RWPE2 (cell line): ENCODE measurements around the gene PRKCH.

ENCODE experiments used
- ATAC-seq: fragments of 200-7000 bp; cut with Tn5 transposase; 3 replicates; pipeline ENCODE4 v1.9.1; 2021; ENCODE audit warnings: low read depth
- DNase-seq: peaks from one replicate; pipeline ENCODE4 v3.0.0-alpha.2; 2020; ENCODE audit warnings: low spot score
- H3K27ac ChIP-seq: fragments of 450-650 bp; 2 replicates; pipeline ENCODE4 v1.5.1; 2017; ENCODE audit warnings: mild to moderate bottlenecking; ENCODE audit not compliant: poor library complexity, severe bottlenecking
- H3K27me3 ChIP-seq: fragments of 250-450 bp; sonication (Bioruptor Pico); 2 replicates; pipeline ENCODE4 v1.5.1; 2021; ENCODE audit warnings: mild to moderate bottlenecking, moderate library complexity; ENCODE audit not compliant: insufficient read depth, poor library complexity, severe bottlenecking
- H3K36me3 ChIP-seq: fragments of 250-450 bp; sonication (Bioruptor Pico); 2 replicates; pipeline ENCODE4 v1.5.1; 2020; ENCODE audit warnings: low read depth, mild to moderate bottlenecking, moderate library complexity
- H3K4me1 ChIP-seq: fragments of 250-450 bp; sonication (Bioruptor Pico); 2 replicates; pipeline ENCODE4 v1.5.1; 2021; ENCODE audit warnings: mild to moderate bottlenecking, moderate library complexity; ENCODE audit not compliant: insufficient read depth, poor library complexity, severe bottlenecking
- H3K4me3 ChIP-seq: fragments of 250-450 bp; sonication (Bioruptor Pico); 2 replicates; pipeline ENCODE4 v1.5.1; 2021; ENCODE audit warnings: mild to moderate bottlenecking, moderate library complexity; ENCODE audit not compliant: severe bottlenecking
- H3K9me3 ChIP-seq: fragments of 250-450 bp; sonication (Bioruptor Pico); 2 replicates; pipeline ENCODE4 v1.5.1; 2021; ENCODE audit warnings: mild to moderate bottlenecking, moderate library complexity; ENCODE audit not compliant: severe bottlenecking
- CTCF ChIP-seq: fragments of 450-650 bp; IDR thresholded peaks from one replicate; pipeline ENCODE4 v1.5.1; 2017; ENCODE audit warnings: mild to moderate bottlenecking, moderate library complexity; ENCODE audit not compliant: poor library complexity, severe bottlenecking

The PRKCH gene

GRCh38 chr14:61342486-61342885 is 21.1 kb downstream of the PRKCH start:
- peak overlapping the region; percentile 65 for H3K27ac ChIP-seq

GRCh38 chr14:61342932-61343331 is 21.6 kb downstream of the PRKCH start:
- H3K36me3 ChIP-seq, result no peaks in the 10 kb centered on the region
- H3K9me3 ChIP-seq, result no peaks in the 10 kb centered on the region
- no peak for TF ChIP-seq CTCF
- no peak overlapping the region for H3K4me3 ChIP-seq
- peaks cover 52% of the 10 kb centered on the region for H3K4me1 ChIP-seq
- H3K27ac ChIP-seq, result peak overlapping the region; percentile 65
- no peaks in the 10 kb centered on the region for H3K27me3 ChIP-seq
- ATAC-seq (no peak), DNase-seq (no peak)

More at GRCh38 chr14:61342486-61342885, 21.1 kb downstream of the PRKCH start:
- no peak overlapping the region for H3K4me3 ChIP-seq
- ATAC-seq (no peak), DNase-seq (no peak)
- H3K27me3 ChIP-seq, result no peaks in the 10 kb centered on the region
- no peak for TF ChIP-seq CTCF
- no peaks in the 10 kb centered on the region for H3K9me3 ChIP-seq
- H3K36me3 ChIP-seq, result no peaks in the 10 kb centered on the region
- H3K4me1 ChIP-seq, result peaks cover 54% of the 10 kb centered on the region

GRCh38 chr14:61343471-61343870 is 22.1 kb downstream of the PRKCH start:
- no peaks in the 10 kb centered on the region for H3K36me3 ChIP-seq
- peak overlapping the region; percentile 65 for H3K27ac ChIP-seq
- DNase-seq (no peak), ATAC-seq (no peak)
- no peak overlapping the region for H3K4me3 ChIP-seq
- H3K9me3 ChIP-seq, result no peaks in the 10 kb centered on the region
- no peak for TF ChIP-seq CTCF
- no peaks in the 10 kb centered on the region for H3K27me3 ChIP-seq
- peaks cover 48% of the 10 kb centered on the region for H3K4me1 ChIP-seq

GRCh38 chr14:61343991-61344405 is 22.6 kb downstream of the PRKCH start:
- H3K4me1 ChIP-seq, result peaks cover 48% of the 10 kb centered on the region
- H3K27ac ChIP-seq, result peak overlapping the region; percentile 65
- TF ChIP-seq CTCF, result no peak
- DNase-seq (no peak), ATAC-seq (no peak)
- no peak overlapping the region for H3K4me3 ChIP-seq
- H3K9me3 ChIP-seq, result no peaks in the 10 kb centered on the region
- no peaks in the 10 kb centered on the region for H3K36me3 ChIP-seq
- H3K27me3 ChIP-seq, result no peaks in the 10 kb centered on the region

- no peak for TF ChIP-seq CTCF
- DNase-seq (no peak), ATAC-seq (no peak)
- no peaks in the 10 kb centered on the region for H3K27me3 ChIP-seq
- H3K4me1 ChIP-seq, result peaks cover 48% of the 10 kb centered on the region
- no peak overlapping the region for H3K4me3 ChIP-seq
- peak overlapping the region; percentile 65 for H3K27ac ChIP-seq
- no peaks in the 10 kb centered on the region for H3K9me3 ChIP-seq
- H3K36me3 ChIP-seq, result no peaks in the 10 kb centered on the region
Measured at GRCh38 chr14:61344437-61345150, 23.2 kb downstream of the PRKCH start.
